GM12878 (cell line): Measurements from ENCODE around the gene TTC19. TPM values are rescaled to one million over a fixed set of nuclear protein-coding genes. Genes with fewer than 3 reads are reported as not detected.
A peak's percentile ranks its signal among the peaks of the same experiment; 100 is the strongest.

ENCODE experiments used
- ATAC-seq: fragments of 200-7000 bp; cut with Tn5 transposase; 3 replicates; pipeline ENCODE4 v1.9.1; 2020; ENCODE audit warnings: mild to moderate bottlenecking, moderate library complexity
- BruUV-seq: library from RNA; stranded (reverse); fragments of 400-500 nt; replicated peaks from 2 replicates; lab custom pipeline; 2021; lab: Mats Ljungman, UMichigan
- CTCF ChIA-PET: fragments of 300-600 bp; sonication (Branson Sonifier 250); formaldehyde crosslinking; extraction: SDS; loops from one replicate; lab custom pipeline; 2021; ENCODE audit warnings: inconsistent platforms; lab: Yijun Ruan, JAX
- POLR2A ChIA-PET: fragments of 350-600 bp; formaldehyde crosslinking; extraction: SDS; loops from one replicate; lab custom pipeline; 2021; ENCODE audit warnings: inconsistent platforms; lab: Charles Lee
- RAD21 ChIA-PET: fragments of 300-600 bp; sonication (Branson Sonifier 250); formaldehyde crosslinking; loops from one replicate; lab custom pipeline; 2023; ENCODE audit warnings: antibody characterized with exemption; ENCODE audit not compliant: unreplicated experiment; lab: Charles Lee
- SMC1A ChIA-PET: fragments of 300-600 bp; sonication (Branson Sonifier 250); formaldehyde crosslinking; loops from one replicate; lab custom pipeline; 2023; ENCODE audit not compliant: unreplicated experiment, uncharacterized antibody; lab: Charles Lee
- DNase-seq: peaks from one replicate; pipeline ENCODE4 v3.0.0-alpha.2; 2011; ENCODE audit warnings: low read depth, low spot score
- FAIRE-seq: peaks from 3 replicates; lab custom pipeline; 2011; peaks lifted over from hg19 to GRCh38; lab: Jason Lieb, UNC
- H2AFZ ChIP-seq: 2 replicates; pipeline ENCODE4 v1.6.0; 2011; ENCODE audit warnings: low read depth, low read length, control low read depth; ENCODE audit not compliant: control insufficient read depth
- H3K27ac ChIP-seq: 2 replicates; pipeline ENCODE4 v1.5.1; 2011; ENCODE audit warnings: control low read depth; ENCODE audit not compliant: control insufficient read depth, insufficient read depth
- H3K27me3 ChIP-seq, 2 experiments: replicated peaks in 1 of 2; 2 replicates each; pipeline versions ENCODE4 v1.6.0 to v1.6.1; 2011; ENCODE audit warnings: low read length in 1 of 2; ENCODE audit not compliant: control insufficient read depth in 2 of 2, insufficient read depth in 2 of 2
- H3K36me3 ChIP-seq, 2 experiments: 2 replicates each; pipeline ENCODE4 v1.5.1; 2011; ENCODE audit warnings: low read length in 1 of 2; ENCODE audit not compliant: control insufficient read depth in 2 of 2, insufficient read depth in 2 of 2
- H3K4me1 ChIP-seq: 2 replicates; pipeline ENCODE4 v1.6.1; 2011; ENCODE audit warnings: mild to moderate bottlenecking, low read length, moderate library complexity, mixed read lengths; ENCODE audit not compliant: control insufficient read depth, insufficient read depth
- H3K4me2 ChIP-seq: 2 replicates; pipeline ENCODE4 v1.6.0; 2011; ENCODE audit warnings: control low read depth; ENCODE audit not compliant: control insufficient read depth, insufficient read depth
- H3K4me3 ChIP-seq: fragments of 200-600 bp; sonication (generic); 2 replicates; pipeline ENCODE4 v1.5.1; 2016
- H3K79me2 ChIP-seq: 2 replicates; pipeline ENCODE4 v1.6.0; 2011; ENCODE audit warnings: low read length; ENCODE audit not compliant: control insufficient read depth, insufficient read depth
- H3K9ac ChIP-seq: 2 replicates; pipeline ENCODE4 v1.8.0; 2011; ENCODE audit warnings: low read length, control low read depth, mixed read lengths; ENCODE audit not compliant: control insufficient read depth, insufficient read depth
- H3K9me3 ChIP-seq: replicated peaks from 3 replicates; pipeline ENCODE4 v1.5.1; 2011; ENCODE audit warnings: mild to moderate bottlenecking, low read length; ENCODE audit not compliant: control insufficient read depth, insufficient read depth
- H4K20me1 ChIP-seq: 2 replicates; pipeline ENCODE4 v1.6.0; 2011; ENCODE audit not compliant: control insufficient read depth, insufficient read depth
- ATF7 ChIP-seq: fragments of 450-650 bp; IDR thresholded peaks from 2 replicates; pipeline ENCODE4 v1.6.1; 2016; ENCODE audit warnings: low read depth, mild to moderate bottlenecking
- HDGF ChIP-seq: fragments of 450-650 bp; IDR thresholded peaks from 2 replicates; pipeline ENCODE4 v1.6.1; 2016; ENCODE audit warnings: antibody characterized with exemption
- MYB ChIP-seq: fragments of 150-350 bp; IDR thresholded peaks from 2 replicates; pipeline ENCODE4 v1.6.1; 2014; ENCODE audit warnings: mild to moderate bottlenecking, low read depth, low read length, borderline replicate concordance
- NBN ChIP-seq: fragments of 450-650 bp; IDR thresholded peaks from 2 replicates; pipeline ENCODE4 v1.6.1; 2016
- RAD51 ChIP-seq: fragments of 450-650 bp; IDR thresholded peaks from 2 replicates; pipeline ENCODE4 v1.6.1; 2016; ENCODE audit warnings: moderate library complexity, mild to moderate bottlenecking, inconsistent platforms
- SREBF2 ChIP-seq: IDR thresholded peaks from 2 replicates; pipeline ENCODE4 v1.6.1; 2012; ENCODE audit warnings: mild to moderate bottlenecking, low read length
- TCF3 ChIP-seq: IDR thresholded peaks from 2 replicates; pipeline ENCODE4 v1.6.1; 2012; ENCODE audit warnings: low read depth, mild to moderate bottlenecking, low read length, borderline replicate concordance; ENCODE audit not compliant: insufficient read depth
- YY1 ChIP-seq: IDR thresholded peaks from 2 replicates; pipeline ENCODE4 v1.6.1; 2011; ENCODE audit warnings: low read depth, mild to moderate bottlenecking, low read length
- ZNF207 ChIP-seq: fragments of 450-650 bp; IDR thresholded peaks from 2 replicates; pipeline ENCODE4 v1.6.1; 2014; ENCODE audit warnings: antibody characterized with exemption, mild to moderate bottlenecking, borderline replicate concordance
- ZNF217 ChIP-seq: fragments of 450-650 bp; IDR thresholded peaks from 2 replicates; pipeline ENCODE4 v1.6.1; 2017; ENCODE audit warnings: antibody characterized with exemption, mild to moderate bottlenecking
- WGBS: methylation state at CpG from one replicate; pipeline ENCODE4 v1.1.6; 2016; ENCODE audit warnings: low lambda C conversion rate; ENCODE audit not compliant: insufficient replicate concordance, insufficient coverage; ENCODE audit errors: missing lambda C conversion rate; 5-methylcytosine and 5-hydroxymethylcytosine counted together
- in situ Hi-C: fragments of 300-500 bp; cut with MboI; formaldehyde crosslinking; loops from 9 replicates; pipeline ENCODE4 v1.14.3; 2018; ENCODE audit warnings: mixed read lengths
- intact Hi-C: fragments of 100-400 bp; cut with micrococcal nuclease; formaldehyde crosslinking; loops from one replicate; pipeline ENCODE4 v1.14.2; 2022; ENCODE audit not compliant: unreplicated experiment
- polyA plus RNA-seq, 11 experiments: library from polyadenylated mRNA; depleted of rRNA in 4 of 11; unstranded in 6 of 11; stranded (reverse) in 5 of 11; fragments of >200 nt; fragmentation: Nextera tagmentation in 4 of 11; fragmentation: Illumina TruSeq in 1 of 11; extraction: Ambion mirVana in 4 of 11; extraction: Trizol in 1 of 11; gene quantifications; 1 replicate in 1 of 11; 2 replicates in 10 of 11; pipeline versions ENCODE4 v1.2.1 to v1.2.3, GENCODE V29; 2011 to 2016; ENCODE audit warnings: inconsistent platforms in 2 of 11, missing spikeins in 2 of 11, low read depth in 1 of 11
- total RNA-seq, 4 experiments: library from RNA; depleted of rRNA in 3 of 4; stranded (reverse); fragments of >200 nt in 3 of 4; fragmentation: Illumina TruSeq in 1 of 4; extraction: Trizol in 1 of 4; gene quantifications; 2 replicates each; pipeline versions ENCODE4 v1.2.1 to v1.2.3, GENCODE V29; 2013 to 2021
- TF ChIP-seq, protein P1 (sequence below): fragments of 450-650 bp; conservative IDR thresholded peaks from 2 replicates; pipeline ENCODE4 v1.6.1; 2017; ENCODE audit warnings: mild to moderate bottlenecking, moderate library complexity
- TF ChIP-seq, protein P2 (sequence below): IDR thresholded peaks from 2 replicates; pipeline ENCODE4 v1.6.1; 2011; ENCODE audit warnings: borderline replicate concordance, low read depth, mild to moderate bottlenecking, moderate library complexity, low read length; ENCODE audit not compliant: insufficient read depth, poor library complexity, severe bottlenecking
- TF ChIP-seq, protein P3 (sequence below): fragments of 450-650 bp; IDR thresholded peaks from 2 replicates; pipeline ENCODE4 v1.6.1; 2017; ENCODE audit warnings: mild to moderate bottlenecking, moderate library complexity
- TF ChIP-seq, protein P4 (sequence below): fragments of 450-650 bp; IDR thresholded peaks from 2 replicates; pipeline ENCODE4 v1.6.1; 2016; ENCODE audit warnings: mild to moderate bottlenecking

TTC19 gene
- total and polyA plus RNA-seq, 10 of the 15 experiments (the other 5 are each of a cell fraction or from before 2014, with no cell fraction given), result 5.3 to 29.8 (median 20.1) TPM

DNA sequence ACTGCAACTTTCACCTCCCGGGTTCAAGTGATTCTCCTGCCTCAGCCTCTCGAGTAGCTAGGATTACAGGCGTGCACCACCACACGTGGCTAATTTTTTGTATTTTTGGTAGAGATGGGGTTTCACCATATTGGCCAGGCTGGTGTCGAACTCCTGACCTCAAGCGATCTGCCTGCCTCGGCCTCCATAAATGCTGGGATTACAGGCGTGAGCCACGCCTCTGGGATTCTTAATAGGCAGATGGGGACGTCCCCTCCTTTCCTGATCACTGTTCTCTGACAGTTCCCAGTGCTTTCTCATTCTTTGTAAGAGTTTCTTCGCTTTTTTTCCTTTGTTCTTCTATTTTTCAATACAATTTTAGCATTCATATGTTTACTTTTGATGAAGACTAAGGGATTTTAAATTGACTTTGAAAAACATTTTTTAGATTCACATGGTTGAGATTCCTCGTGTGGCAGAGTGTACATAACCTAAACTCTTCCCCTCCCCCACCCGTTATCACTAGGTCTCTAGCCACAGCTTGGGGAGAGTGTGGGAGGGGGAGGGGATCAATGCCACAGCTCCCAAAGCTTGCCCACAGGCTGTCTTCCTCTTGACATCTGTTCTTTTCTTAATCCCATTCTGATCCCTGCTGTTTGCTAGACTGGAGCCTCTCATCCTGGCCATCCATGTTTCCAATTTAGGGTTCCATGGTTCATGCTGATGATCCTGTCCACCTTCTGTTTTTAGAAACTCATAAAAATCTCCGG is 43.7 kb upstream of the TTC19 start (continued):
- no peak for TF ChIP-seq RAD51
- TF ChIP-seq ATF7, result no peak

DNA sequence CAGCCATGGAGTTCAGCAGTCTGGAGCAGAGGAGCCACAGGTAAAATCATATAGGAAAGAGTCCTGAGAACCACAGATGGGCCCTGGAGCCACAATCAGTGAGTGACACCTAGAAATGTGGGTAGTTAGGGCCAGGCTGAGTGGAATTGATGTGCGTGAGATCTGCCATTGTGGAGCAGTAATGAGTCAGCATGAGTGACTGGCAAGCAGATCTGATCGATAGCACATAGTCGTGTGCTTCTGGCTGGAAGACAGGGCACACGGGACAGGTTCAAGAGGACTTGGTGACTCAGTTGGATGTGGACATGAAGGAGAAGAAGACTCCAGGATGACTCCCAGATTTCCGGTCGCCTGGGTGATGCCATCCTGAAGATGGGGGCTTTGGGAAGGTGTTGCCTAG is 42.4 kb upstream of the TTC19 start:
- POLR2A ChIA-PET, result no interaction called here
- no peaks in the 10 kb centered on the region for H3K36me3 ChIP-seq
- CTCF ChIA-PET, result interaction anchor here (0.6 kb wide), 1 partner anchor 1184 kb away, joined by 3 read pairs; no protein-coding TSS in a partner anchor
- no peak overlapping the region for H3K9ac ChIP-seq
- no peaks in the 10 kb centered on the region for H4K20me1 ChIP-seq
- intact Hi-C loops, result no loop called here
- no peak overlapping the region for H3K27ac ChIP-seq
- H3K9me3 ChIP-seq, result no peaks in the 10 kb centered on the region
- DNase-seq (no peak), ATAC-seq (peak; percentile 20), FAIRE-seq (no peak)
- H3K4me3 ChIP-seq, result no peak overlapping the region
- peaks cover 16% of the 10 kb centered on the region for H3K4me1 ChIP-seq
- peaks cover 0 to 3% of the 10 kb centered on the region in 2 experiments; a peak in 2 of 4 replicates for H3K27me3 ChIP-seq
- no peak overlapping the region for H2AFZ ChIP-seq
- H3K4me2 ChIP-seq, result no peak overlapping the region
- 27% methylated on average over 6 of the region's 6 CpGs for WGBS
- in situ Hi-C loops, result no loop called here
- no TSS peak for BruUV-seq
- SMC1A ChIA-PET, result no interaction called here
- RAD21 ChIA-PET, result no interaction called here
- no peaks in the 10 kb centered on the region for H3K79me2 ChIP-seq
- TF ChIP-seq, protein P1, sequence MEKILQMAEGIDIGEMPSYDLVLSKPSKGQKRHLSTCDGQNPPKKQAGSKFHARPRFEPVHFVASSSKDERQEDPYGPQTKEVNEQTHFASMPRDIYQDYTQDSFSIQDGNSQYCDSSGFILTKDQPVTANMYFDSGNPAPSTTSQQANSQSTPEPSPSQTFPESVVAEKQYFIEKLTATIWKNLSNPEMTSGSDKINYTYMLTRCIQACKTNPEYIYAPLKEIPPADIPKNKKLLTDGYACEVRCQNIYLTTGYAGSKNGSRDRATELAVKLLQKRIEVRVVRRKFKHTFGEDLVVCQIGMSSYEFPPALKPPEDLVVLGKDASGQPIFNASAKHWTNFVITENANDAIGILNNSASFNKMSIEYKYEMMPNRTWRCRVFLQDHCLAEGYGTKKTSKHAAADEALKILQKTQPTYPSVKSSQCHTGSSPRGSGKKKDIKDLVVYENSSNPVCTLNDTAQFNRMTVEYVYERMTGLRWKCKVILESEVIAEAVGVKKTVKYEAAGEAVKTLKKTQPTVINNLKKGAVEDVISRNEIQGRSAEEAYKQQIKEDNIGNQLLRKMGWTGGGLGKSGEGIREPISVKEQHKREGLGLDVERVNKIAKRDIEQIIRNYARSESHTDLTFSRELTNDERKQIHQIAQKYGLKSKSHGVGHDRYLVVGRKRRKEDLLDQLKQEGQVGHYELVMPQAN, result no peak
- TF ChIP-seq ZNF217, result no peak
- TF ChIP-seq, protein P2, sequence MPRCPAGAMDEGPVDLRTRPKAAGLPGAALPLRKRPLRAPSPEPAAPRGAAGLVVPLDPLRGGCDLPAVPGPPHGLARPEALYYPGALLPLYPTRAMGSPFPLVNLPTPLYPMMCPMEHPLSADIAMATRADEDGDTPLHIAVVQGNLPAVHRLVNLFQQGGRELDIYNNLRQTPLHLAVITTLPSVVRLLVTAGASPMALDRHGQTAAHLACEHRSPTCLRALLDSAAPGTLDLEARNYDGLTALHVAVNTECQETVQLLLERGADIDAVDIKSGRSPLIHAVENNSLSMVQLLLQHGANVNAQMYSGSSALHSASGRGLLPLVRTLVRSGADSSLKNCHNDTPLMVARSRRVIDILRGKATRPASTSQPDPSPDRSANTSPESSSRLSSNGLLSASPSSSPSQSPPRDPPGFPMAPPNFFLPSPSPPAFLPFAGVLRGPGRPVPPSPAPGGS, result peak; percentile 80
- TF ChIP-seq NBN, result no peak
- TF ChIP-seq, protein P3, sequence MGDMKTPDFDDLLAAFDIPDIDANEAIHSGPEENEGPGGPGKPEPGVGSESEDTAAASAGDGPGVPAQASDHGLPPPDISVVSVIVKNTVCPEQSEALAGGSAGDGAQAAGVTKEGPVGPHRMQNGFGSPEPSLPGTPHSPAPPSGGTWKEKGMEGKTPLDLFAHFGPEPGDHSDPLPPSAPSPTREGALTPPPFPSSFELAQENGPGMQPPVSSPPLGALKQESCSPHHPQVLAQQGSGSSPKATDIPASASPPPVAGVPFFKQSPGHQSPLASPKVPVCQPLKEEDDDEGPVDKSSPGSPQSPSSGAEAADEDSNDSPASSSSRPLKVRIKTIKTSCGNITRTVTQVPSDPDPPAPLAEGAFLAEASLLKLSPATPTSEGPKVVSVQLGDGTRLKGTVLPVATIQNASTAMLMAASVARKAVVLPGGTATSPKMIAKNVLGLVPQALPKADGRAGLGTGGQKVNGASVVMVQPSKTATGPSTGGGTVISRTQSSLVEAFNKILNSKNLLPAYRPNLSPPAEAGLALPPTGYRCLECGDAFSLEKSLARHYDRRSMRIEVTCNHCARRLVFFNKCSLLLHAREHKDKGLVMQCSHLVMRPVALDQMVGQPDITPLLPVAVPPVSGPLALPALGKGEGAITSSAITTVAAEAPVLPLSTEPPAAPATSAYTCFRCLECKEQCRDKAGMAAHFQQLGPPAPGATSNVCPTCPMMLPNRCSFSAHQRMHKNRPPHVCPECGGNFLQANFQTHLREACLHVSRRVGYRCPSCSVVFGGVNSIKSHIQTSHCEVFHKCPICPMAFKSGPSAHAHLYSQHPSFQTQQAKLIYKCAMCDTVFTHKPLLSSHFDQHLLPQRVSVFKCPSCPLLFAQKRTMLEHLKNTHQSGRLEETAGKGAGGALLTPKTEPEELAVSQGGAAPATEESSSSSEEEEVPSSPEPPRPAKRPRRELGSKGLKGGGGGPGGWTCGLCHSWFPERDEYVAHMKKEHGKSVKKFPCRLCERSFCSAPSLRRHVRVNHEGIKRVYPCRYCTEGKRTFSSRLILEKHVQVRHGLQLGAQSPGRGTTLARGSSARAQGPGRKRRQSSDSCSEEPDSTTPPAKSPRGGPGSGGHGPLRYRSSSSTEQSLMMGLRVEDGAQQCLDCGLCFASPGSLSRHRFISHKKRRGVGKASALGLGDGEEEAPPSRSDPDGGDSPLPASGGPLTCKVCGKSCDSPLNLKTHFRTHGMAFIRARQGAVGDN, result no peak
- TF ChIP-seq, protein P4, sequence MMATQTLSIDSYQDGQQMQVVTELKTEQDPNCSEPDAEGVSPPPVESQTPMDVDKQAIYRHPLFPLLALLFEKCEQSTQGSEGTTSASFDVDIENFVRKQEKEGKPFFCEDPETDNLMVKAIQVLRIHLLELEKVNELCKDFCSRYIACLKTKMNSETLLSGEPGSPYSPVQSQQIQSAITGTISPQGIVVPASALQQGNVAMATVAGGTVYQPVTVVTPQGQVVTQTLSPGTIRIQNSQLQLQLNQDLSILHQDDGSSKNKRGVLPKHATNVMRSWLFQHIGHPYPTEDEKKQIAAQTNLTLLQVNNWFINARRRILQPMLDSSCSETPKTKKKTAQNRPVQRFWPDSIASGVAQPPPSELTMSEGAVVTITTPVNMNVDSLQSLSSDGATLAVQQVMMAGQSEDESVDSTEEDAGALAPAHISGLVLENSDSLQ, result peak; percentile 77
- no peak for TF ChIP-seq MYB
- TF ChIP-seq ZNF207, result no peak
- no peak for TF ChIP-seq YY1
- TF ChIP-seq TCF3, result 0 out of 2 replicates have a peak, but pooled peaks have one; percentile 25
- TF ChIP-seq SREBF2, result no peak
- TF ChIP-seq HDGF, result no peak
